NOMO-1 (cell line): ENCODE data around the gene CNTN4.

Source experiments
- DNase-seq, 2 experiments: peaks; one replicate each; lab custom pipeline; 2025; ENCODE audit not compliant: unreplicated experiment in 2 of 2; lab: John Stamatoyannopoulos, UW

The CNTN4 gene

DNA sequence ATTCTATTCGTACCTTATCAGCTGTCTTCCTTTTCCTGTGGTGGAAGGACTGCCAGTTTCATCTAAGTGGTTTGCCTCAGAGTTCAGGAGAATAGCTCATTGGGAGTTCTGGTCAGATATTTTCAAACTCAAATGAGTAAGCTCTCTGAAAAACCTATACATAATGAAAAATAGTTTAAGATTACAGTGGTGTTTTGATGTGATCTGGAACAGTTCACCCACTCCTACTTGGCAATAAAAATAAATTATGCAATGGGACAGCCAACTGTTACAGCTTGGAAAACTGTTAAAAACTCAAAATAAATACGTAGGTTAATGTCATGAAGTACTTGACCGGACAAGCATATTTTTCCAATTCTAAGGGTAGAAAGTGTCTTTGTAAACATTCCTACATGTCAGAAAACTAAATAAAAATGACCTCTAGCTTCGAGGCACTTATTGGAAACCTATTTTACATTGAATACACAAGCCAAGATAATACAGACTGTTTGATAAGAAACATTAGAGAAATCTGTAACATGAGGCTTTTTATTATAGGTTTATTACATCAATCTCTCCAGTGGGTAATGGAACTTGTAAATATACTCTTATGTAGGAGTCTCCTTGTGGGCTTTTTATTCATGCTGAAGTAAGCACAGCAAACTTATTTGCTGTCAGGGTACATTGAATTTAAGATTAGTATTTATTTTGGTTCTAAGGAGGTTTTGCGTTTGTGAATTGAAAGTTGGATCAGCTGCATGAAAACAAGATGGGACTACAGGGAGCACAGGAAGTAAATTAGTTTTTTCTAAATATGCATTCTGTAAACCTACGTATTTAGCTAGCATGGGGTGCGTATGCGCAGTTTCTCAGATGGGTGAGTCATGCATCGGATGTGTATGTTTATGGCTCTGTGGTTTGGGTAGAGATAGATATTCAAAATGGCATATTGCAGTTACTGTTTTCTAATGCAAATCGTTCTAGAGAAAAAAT is 558.4 kb downstream of the CNTN4 start:
- DNase-seq, result peak; percentile 46 to 66

DNA sequence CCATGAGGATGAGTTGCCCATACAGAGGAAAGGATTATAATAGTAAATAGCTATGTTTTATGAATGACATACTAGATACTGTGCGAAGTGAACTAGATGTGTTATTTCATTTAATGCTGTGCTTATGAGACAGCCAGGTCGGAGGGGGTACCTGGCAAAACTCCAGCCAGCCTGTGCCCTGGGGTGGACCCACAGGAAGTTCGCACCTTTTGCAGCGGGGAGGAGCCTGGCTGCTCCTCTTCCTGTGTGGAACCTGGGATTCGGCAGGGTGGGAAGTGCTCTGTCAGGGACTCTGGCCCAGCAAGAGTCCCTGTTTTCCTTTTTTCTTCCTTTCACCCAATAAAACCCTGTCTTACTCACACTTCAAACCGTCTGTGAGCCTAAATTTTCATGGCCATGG is 559.3 kb downstream of the CNTN4 start:
- DNase-seq, result no peak

GRCh38 chr3:2659896-2660295 is 561.2 kb downstream of the CNTN4 start:
- no peak for DNase-seq

DNA sequence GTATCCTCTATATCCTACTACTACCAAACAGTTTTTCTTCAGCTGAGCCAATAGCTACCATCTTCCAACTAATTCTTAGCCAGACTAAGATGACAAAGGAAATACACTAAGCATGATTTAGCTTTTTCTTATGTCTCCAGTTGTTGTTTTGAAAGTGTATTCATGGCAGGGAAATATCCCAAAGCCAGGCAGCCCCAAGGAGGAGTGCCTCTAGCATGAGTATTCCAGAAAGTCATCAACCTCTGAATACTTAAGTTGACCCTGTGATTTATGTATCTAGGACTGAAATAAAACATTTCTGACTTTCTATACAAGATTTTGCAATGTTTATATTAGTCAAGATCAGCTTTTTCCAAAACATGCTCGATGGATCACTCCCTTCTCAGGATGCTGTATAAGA is 562.4 kb downstream of the CNTN4 start:
- DNase-seq, result no peak

DNA sequence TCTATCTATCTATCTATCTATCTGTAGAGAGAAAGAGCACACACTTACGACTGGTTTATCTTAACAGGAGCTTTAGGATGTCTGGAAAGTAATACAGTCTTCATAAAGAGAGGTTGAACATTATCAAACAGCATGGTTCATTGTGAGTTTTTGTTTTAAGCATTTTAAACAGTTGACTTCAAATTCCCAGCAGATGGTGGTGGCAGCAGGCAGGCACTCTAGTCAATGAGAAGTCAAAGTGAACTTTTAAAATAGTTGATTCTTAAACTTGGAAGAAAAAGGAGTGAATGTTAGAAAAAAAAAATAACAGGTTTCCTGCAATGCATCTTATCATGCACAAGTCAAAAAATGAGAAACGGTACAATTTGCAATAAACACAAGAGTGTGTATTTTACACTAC is 578.8 kb downstream of the CNTN4 start:
- no peak for DNase-seq

DNA sequence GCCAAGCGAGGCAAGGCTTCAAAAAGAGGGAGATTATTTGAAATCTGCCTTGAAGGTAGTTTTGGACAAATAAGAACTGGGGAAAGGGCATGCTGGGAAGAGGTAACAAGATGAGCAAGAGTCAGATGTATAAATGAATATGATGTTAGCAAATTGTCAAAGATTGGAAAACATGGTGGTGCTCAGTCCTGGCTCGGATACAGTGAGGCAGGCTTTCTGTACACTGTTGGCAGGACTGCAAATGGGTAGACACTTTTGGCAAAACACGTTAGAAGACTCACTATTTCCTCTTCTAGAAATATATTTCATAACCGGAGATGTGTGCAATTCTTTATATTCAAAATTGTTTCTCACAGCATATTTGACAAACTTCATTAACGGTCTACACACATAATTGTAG is 581.6 kb downstream of the CNTN4 start:
- no peak for DNase-seq

- no peak for DNase-seq
Observed at GRCh38 chr3:2684046-2684445, 585.4 kb downstream of the CNTN4 start.

DNA sequence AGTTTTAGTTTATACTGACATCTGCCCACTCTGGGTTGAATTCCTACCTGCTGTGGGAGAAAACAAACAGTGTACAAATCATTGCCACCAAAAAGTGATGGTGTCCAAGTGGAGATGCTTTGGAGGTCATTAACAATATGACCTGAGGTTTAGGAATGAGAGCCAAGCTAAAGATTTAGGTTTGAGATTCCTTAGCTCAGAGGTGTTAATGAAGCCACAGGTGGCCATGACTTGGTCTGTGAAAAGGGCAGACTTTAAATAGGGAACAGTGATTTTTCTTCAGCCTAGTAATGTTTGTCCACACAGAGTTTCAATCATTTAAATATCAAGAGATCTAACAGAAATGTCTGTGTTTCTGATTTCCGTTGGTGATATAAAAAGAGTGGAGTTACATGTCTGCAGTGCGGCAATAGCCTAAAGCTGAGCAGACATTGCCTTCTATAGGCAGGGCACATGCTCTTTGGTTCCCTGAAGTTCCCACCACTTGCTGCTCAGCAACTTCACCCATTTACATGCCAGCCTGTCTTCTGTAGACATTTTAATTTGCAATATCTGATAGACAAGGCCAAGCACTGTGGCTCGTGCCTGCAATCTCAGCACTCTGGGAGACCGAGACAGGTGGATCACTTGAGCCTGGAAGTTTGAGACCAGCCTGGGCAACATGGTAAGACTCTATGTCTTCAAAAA is 588.3 kb downstream of the CNTN4 start:
- no peak for DNase-seq

DNA sequence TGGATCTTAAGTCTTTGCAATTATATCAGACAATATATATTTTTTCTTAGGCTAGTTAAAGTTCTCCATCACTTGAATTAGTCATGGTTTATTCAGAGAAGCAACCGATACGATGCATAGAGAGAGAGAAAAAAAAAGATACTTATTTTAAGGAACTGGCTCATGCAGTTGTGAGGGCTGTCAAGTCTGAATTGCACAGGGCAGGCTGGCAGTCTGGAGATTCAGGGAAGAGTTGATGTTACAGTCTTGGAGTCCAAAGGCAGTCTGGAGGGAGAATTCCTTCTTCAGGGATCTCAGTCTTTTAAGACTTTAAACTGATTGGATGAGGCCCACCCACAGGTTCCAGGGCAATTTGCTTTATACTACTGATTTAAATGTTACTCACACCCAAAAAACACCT is 598.9 kb downstream of the CNTN4 start:
- DNase-seq, result no peak

GRCh38 chr3:2701471-2701870 is 602.8 kb downstream of the CNTN4 start:
- no peak for DNase-seq

DNA sequence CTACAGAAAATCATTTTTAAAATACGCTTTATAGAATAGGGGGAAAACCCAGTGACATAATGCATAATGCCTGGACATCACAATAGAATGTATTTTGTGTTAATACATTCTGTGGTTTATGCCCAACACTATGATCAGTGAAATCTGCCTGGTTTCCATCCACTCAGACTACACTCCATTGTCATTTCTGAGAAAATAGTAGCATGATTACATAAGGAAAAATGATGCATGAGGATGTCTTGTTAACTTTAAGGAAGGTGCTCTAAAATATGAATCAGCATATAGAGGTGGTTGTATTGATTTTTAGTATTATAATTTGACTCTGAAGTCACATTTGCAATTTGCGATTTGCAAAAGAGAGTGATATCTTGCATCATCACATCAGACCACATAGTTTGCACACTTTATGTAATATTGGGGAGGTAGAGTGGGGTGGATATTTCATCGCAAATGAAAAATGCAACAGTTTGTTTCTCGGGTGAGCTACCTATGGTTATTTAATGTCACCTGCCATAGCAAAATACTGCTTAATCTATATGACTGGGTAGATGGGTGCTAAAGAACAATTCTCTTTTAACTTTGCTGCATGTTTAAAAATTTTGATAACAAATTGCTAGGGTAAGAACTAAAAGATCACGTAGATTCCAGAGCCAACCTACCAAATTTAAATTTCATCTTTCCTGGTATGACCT is 607.6 kb downstream of the CNTN4 start:
- peak in 1 of 2 experiments; percentile 39 for DNase-seq

GRCh38 chr3:2706836-2707210 is 608.2 kb downstream of the CNTN4 start:
- no peak for DNase-seq

DNA sequence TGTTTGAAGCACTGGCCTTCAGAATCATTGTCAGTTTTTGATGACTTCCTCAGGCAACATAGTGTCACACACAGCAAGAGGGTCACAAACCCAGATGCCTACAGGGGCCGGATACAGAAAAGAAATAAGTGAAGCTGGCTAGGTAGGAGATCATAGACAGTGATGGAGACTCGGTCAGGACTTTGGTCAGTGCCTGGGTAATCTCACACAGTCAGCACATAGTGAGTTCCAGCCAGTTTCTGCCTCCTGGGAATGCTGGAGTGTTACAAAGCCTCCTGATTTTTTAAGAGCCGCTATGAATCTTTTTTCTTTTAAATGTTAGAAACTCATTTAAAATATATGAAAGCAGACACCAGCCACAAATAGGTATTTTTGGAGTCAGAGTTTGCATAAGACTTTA is 612.4 kb downstream of the CNTN4 start:
- DNase-seq, result no peak

DNA sequence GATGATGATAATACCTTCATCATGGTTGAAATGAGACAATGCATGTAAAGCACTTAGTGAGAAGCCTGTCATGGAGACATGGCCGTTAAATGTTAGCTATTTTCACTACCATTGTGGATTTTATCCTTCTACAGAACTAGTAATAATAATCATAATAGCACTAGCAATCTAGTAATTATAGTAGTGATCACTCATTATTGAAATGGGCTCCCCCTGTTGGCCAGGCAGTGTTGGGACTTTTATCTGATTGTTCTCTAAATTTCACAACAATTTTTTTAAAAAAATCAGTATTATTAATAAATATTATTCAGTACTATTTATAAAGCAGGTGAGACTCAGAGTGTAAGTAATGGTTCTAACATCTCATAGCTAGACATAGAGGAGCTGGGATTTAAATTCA is 615.3 kb downstream of the CNTN4 start:
- DNase-seq, result no peak

GRCh38 chr3:2714834-2715233 is 616.2 kb downstream of the CNTN4 start:
- DNase-seq, result peak; percentile 3 to 83

DNA sequence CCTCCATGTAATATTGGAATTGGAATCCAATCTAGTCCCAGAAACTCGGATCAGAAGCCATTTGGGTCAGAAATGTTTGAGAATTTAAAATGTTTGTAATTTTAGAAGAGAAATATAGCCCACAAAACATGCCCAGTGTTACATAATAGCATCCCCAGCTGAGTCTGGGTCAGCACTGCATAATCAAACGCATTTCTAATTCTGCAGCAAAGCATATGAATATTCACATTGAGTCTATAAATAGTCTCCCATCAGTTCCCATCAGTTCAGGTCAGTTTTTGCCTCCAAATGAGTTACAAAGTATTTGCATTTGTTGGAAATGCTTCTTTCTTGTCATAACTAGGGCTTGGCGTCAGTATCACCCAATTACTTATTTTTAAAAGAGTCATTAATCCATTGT is 628.4 kb downstream of the CNTN4 start:
- DNase-seq, result no peak

DNA sequence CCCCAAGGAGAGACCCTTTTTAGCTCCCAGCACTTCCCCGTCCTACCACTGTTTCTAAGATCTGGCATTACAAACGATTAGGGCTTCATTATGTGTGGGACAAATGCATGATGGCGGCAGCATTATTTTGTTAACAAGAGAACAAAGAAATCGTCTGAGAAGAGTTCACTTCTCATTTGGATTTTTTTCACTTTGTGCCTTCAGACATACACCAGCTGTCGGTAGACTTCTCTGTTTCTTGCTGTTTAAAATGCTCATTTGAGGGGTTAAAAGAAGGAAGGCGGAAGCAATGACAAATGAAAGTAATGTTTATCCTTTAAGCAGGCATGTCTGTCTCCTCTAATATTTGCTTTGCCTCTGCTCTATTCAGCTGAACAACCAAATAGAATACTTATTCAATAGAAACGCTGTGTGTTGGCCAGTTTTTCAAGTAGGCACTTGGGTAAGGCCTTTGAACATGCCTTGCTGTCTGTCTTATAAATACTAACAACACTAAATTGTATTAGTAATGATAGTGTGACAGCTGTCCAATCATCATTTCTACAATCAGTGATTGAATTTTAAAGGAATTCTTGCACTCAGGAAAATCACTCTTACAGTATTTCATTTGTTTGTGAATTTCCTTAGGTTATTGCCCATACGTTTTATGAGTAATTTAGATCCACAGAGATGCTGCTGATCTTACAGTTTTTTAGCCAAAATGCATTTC is 629.1 kb downstream of the CNTN4 start:
- DNase-seq, result no peak

GRCh38 chr3:2731843-2732242 is 633.2 kb downstream of the CNTN4 start:
- DNase-seq, result no peak

DNA sequence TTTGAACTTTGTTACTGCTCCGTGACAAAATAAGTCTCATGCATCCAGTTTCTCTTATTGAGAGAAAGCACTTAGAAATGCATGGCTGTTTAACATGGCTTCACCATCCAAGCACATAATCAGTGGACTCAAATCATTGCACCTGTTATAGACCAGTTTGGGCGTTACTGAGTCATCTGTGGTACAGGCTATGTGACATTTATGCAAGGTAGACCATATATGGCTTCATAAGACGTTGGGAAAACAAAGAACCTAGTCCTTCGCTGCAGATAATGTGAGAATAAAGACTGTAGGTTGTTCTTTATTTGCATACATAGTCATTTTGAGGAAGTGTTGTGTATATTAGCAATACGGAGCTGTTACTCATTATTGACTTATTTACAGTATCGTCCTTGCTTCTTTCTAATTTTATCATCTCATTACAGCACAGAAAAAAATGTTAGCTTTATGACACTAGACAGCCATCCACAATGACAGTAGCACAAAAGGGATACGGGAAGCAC is 636.8 kb downstream of the CNTN4 start:
- DNase-seq, result no peak

GRCh38 chr3:2741516-2741915 is 642.9 kb downstream of the CNTN4 start:
- DNase-seq, result no peak
